IPS-18c (cell line): Measurements from ENCODE around the gene TLE1.
"Not testable (repeated sequence)": the region's sequence is repeated elsewhere in the genome, so short reads cannot be mapped to it uniquely, and the experiment has no call there.

ENCODE experiments used
- H3K4me3 ChIP-seq: 2 replicates; pipeline ENCODE4 v1.7.0; 2013; ENCODE audit warnings: low read depth, mild to moderate bottlenecking, low read length, moderate library complexity; ENCODE audit not compliant: insufficient read depth
- H3K9me3 ChIP-seq: one replicate; pipeline ENCODE4 v1.6.1; 2013; ENCODE audit warnings: mild to moderate bottlenecking, low read length, moderate library complexity; ENCODE audit not compliant: control insufficient read depth, insufficient read depth

The TLE1 gene

GRCh38 chr9:81599837-81600236, 89.5 kb downstream of the TLE1 start:
- no peaks in the 10 kb centered on the region for H3K9me3 ChIP-seq
- no peak overlapping the region for H3K4me3 ChIP-seq

DNA sequence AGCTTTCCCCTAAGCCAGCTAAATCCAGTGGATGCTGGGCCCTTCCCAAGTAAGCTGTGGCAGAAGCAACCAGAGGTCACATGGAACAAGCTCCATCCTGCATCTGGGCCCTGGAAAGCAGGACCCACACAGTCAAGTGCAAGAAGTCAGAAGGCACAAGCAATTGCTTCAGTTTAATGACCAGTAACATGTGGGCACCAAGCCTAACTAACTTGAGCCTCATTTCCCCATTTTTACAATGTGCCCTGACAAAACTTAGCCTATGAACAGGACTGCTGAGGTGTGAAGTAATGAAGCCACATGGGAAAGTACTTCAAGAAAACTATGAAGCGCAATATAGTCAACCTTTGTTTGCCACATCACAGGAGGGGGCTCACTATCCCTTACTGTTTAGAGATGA, 90.5 kb downstream of the TLE1 start:
- no peak overlapping the region for H3K4me3 ChIP-seq

DNA sequence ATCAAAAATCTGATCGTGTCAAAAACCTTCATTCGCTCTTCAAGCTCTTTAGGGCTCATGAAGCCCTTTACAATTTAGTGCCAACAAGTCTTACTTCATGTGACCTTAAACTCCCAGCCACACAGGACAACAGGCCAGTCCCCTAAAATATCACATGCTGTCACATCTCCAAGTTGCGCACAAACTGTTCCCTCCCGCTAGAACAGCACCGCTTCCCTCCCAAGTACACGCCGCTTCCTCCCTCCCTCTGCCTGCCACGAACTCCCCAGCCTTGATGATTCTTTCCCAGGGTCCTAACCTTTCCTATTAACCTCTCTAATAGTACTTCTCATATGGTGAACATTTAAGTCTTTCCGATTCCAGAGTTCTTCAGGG, 91.2 kb downstream of the TLE1 start:
- no peak overlapping the region for H3K4me3 ChIP-seq
- no peaks in the 10 kb centered on the region for H3K9me3 ChIP-seq

More for the DNA sequence above, 90.5 kb downstream of the TLE1 start:
- no peaks in the 10 kb centered on the region for H3K9me3 ChIP-seq

GRCh38 chr9:81597419-81598122, 91.8 kb downstream of the TLE1 start:
- Histone ChIP-seq H3K9me3 (no peaks in the 10 kb centered on the region), H3K4me3 (no peak overlapping the region)

DNA sequence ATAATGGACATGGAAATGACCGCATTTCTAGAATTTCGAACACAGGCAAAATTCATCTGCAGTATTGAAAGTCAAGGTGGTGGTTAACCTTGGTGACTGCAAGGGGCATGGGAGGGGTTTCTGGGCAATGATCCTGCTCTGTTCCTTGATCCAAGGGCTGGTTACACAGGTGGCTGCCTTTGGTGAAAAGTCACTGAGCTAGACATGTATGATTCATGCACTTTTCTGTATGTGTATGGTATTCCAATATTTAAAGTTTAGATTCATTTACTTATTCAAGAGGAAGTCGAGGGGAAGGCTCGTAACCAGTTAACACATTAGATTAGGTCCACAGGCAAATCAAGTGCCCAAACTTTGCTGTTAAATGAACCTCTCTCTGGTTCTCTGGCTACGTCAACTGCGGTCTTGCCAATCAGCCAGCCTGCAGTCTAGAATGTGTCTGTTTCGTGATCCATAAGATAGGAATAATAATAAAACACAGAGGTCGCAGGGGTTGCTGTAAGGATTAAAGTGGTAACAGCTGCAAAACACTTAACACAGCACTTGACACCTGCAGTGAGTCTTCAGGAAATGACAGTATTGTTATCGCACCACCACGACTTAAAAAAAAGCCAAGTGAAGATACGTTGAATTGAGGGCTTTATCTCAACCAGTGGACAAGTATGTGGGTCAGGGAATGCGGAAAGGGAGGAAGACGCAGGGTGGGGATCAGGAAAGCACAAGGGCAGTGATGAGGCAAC, 92.5 kb downstream of the TLE1 start:
- Histone ChIP-seq H3K9me3 (no peaks in the 10 kb centered on the region), H3K4me3 (no peak overlapping the region)

DNA sequence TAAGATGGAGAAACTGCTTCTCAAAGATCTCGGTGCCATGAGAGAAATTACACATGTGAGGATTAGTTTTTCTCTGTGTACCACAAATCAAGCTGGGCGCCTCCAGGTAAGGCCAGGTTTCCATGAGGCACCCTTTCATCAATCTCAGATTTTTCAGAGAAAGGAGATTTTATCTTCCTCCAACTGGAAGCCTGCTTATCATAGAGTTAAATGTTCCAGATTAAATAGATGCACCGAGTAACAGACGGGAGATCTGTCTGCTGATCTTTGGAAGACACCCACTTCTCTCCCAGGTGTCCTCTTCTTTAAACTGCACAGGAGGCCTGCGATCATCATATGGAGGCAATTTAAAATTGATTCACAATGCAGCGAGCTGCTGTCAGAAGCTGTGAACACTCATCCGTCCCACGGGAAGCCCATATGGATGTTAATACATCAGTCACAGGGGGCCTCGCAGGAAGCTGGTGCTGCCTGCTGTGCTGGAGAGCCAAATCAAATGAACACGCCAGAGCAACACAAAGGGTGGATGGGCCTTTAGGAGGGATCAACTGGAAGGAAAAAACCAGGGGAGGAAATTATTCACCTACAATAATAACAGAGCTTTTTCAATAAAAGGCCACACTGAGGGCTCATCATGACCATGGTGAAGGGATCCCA, 93.3 kb downstream of the TLE1 start:
- no peak overlapping the region for H3K4me3 ChIP-seq
- H3K9me3 ChIP-seq: no peaks in the 10 kb centered on the region

DNA sequence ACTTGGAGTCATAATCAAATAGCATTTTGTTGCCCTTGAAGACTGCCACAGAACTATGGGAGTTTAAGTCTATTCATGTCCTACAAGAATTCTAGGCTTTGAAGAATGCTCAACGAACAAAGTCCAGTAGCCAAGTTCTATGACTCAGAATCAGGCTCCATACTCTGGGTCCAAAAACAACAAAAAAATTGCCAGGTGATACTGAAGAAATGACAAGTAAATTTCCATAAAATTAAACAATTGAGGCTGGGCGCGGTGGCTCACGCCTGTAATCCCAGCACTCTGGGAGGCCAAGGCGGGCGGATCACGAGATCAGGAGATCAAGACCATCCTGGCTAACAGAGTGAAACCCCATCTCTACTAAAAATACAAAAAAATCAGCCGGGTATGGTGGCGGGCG, 94.1 kb downstream of the TLE1 start:
- not testable (repeated sequence) for H3K4me3 ChIP-seq, H3K9me3 ChIP-seq

- no peaks in the 10 kb centered on the region for H3K9me3 ChIP-seq
- no peak overlapping the region for H3K4me3 ChIP-seq
Observed at GRCh38 chr9:81594415-81594814, 94.9 kb downstream of the TLE1 start.

GRCh38 chr9:81592887-81593266, 96.5 kb downstream of the TLE1 start:
- no peak overlapping the region for H3K4me3 ChIP-seq
- no peaks in the 10 kb centered on the region for H3K9me3 ChIP-seq

- H3K9me3 ChIP-seq: no peaks in the 10 kb centered on the region
- H3K4me3 ChIP-seq: no peak overlapping the region
Observed at GRCh38 chr9:81591791-81592190, 97.6 kb downstream of the TLE1 start.

DNA sequence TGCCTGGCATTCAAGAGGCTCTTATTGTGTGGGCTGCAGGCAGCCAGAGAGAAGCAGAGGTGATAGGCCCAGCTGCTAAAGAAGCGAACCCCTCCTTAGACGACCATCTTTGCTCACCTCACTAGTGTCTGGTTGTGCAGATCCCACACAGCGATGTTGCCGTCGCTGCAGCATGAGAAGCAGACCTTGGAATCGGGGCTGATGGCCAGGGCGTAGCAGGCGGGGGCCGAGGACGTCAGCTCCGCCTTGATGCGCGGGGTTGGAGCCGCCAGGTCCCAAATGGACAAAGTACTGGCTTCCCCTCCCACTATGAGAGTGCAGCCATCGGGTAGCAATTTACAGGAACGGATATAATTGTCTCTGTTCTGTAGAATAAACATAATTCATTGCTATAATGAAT, 98.7 kb downstream of the TLE1 start:
- no peak overlapping the region for H3K4me3 ChIP-seq
- no peaks in the 10 kb centered on the region for H3K9me3 ChIP-seq

- no peaks in the 10 kb centered on the region for H3K9me3 ChIP-seq
- H3K4me3 ChIP-seq: no peak overlapping the region
Observed at GRCh38 chr9:81589819-81590218, 99.5 kb downstream of the TLE1 start.

DNA sequence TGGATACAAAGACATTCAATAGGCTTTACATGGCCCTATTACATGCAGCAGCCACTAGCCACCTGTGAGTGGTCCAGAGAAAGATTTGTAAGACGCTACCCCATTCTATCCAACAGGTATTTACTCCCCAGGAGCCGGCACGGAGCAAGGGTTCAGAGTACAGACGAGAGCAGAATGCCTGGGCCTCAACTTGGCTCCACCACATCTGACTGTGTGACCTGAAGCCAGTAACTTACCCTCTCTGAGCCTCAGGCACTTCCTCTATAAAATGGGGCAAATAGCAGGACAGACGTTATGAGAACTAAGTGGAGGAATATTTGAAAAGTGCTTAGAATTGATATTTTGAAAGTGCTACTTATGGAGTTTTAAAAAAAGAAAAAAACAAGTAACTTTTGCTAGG, 100.0 kb downstream of the TLE1 start:
- H3K9me3 ChIP-seq: no peaks in the 10 kb centered on the region

GRCh38 chr9:81588148-81588871, 101.0 kb downstream of the TLE1 start:
- no peak overlapping the region for H3K4me3 ChIP-seq
- H3K9me3 ChIP-seq: no peaks in the 10 kb centered on the region

More for the DNA sequence above, 100.0 kb downstream of the TLE1 start:
- no peak overlapping the region for H3K4me3 ChIP-seq

DNA sequence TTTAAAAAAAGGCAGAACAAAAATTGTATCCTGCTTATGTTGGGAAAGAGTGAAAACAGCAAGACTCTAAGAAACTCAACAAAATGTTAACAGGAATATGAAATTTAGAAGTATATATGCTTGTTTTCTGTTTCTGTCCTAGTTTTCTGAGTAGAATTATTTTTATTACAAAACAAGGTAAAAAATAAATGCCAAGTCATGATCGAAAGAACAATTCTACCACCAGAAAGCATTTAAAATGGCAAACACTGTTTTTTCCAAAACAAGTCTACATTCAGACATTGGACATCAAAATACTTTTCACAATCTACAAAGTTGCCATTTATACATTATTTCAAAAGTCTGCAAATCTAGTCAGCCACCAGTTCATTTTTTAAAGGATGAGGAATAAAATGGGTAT, 102.6 kb downstream of the TLE1 start:
- Histone ChIP-seq H3K4me3 (no peak overlapping the region), H3K9me3 (no peaks in the 10 kb centered on the region)

- Histone ChIP-seq H3K9me3 (no peaks in the 10 kb centered on the region), H3K4me3 (no peak overlapping the region)
Observed at GRCh38 chr9:81585191-81585763, 104.1 kb downstream of the TLE1 start.

GRCh38 chr9:81584099-81584498, 105.2 kb downstream of the TLE1 start:
- no peaks in the 10 kb centered on the region for H3K9me3 ChIP-seq

More at GRCh38 chr9:81584099-81584498, 105.2 kb downstream of the TLE1 start:
- H3K4me3 ChIP-seq: no peak overlapping the region
